ENCODE data around the gene SLC49A4.
A peak's percentile ranks its signal among the peaks of the same experiment; 100 is the strongest.

SLC49A4 gene

DNA sequence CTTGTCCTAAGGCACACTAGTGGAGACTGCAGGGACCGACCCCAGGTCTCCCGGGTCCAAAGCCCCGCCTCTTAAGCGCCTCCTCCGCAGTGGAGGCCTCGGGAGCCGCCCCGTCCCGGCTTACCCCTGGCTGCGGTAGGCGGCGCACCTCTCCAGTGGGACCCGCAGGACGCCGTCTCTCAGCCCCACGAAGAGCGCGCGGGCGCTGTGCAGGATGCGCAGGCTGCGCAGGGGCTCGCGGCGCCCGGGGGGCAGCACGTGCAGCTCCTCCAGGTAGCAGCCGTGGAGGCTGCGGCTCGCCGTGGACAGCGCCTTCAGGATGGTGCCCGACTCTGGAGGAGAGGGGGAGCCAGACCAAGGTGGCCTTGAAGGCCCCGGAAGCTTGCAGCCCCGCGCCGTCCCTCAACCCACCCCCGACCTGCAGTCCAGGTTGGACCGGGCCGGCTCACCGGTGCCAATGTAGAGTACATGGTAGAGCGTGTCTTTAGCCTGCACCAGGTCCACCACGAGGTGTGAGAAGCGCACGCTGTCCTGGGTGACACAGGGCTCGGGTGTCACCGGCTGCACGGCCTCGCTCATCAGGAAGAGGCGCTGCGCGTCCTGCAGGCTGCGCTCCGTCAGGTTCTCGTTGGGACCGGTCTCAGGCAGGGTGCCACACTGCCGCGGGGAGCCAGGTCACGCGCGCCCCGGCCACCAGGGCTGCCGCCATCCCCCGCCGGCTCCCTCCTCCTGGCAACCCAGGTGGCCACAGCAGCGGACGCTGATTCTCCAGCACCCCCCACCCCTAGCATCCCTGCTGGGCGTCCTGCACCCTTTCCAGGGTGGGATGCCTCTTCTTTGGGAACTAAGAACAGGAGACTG is 127.2 kb downstream of the SLC49A4 start:
- Mint-ChIP-seq H3K27ac (no peak overlapping the region), H3K4me1 (no peaks in the 10 kb centered on the region), H3K9me3 (no peaks in the 10 kb centered on the region), H3K4me3 (peak overlapping the region; percentile 33), H3K36me3 (no peaks in the 10 kb centered on the region)
- ATAC-seq (peak; percentile 74), DNase-seq (ENCODE audit: low spot score in 2 of 2) (no peak)

GRCh38 chr3:122923611-122924010 is 128.7 kb downstream of the SLC49A4 start:
- no peak for ATAC-seq
- no peak for DNase-seq (ENCODE audit: low spot score in 2 of 2)
- no peak overlapping the region for H3K27ac Mint-ChIP-seq

GRCh38 chr3:122924056-122924455 is 129.2 kb downstream of the SLC49A4 start:
- Mint-ChIP-seq H3K9me3 (no peaks in the 10 kb centered on the region), H3K27ac (no peak overlapping the region), H3K36me3 (no peaks in the 10 kb centered on the region), H3K4me3 (no peak overlapping the region), H3K4me1 (no peaks in the 10 kb centered on the region)
- DNase-seq (ENCODE audit: low spot score in 2 of 2) (no peak), ATAC-seq (no peak)

More at GRCh38 chr3:122923611-122924010, 128.7 kb downstream of the SLC49A4 start:
- Mint-ChIP-seq H3K36me3 (no peaks in the 10 kb centered on the region), H3K4me1 (no peaks in the 10 kb centered on the region), H3K9me3 (no peaks in the 10 kb centered on the region), H3K4me3 (no peak overlapping the region)

- no peak for ATAC-seq
- Mint-ChIP-seq H3K9me3 (no peaks in the 10 kb centered on the region), H3K27ac (no peak overlapping the region), H3K4me3 (no peak overlapping the region), H3K36me3 (no peaks in the 10 kb centered on the region), H3K4me1 (no peaks in the 10 kb centered on the region)
- DNase-seq (ENCODE audit: low spot score in 2 of 2), result no peak
These were observed 130.9 kb downstream of the SLC49A4 start for GRCh38 chr3:122925756-122926155.

GRCh38 chr3:122926322-122926721 is 131.5 kb downstream of the SLC49A4 start:
- no peak overlapping the region for H3K27ac Mint-ChIP-seq
- DNase-seq (ENCODE audit: low spot score in 2 of 2), result no peak
- no peaks in the 10 kb centered on the region for H3K36me3 Mint-ChIP-seq
- ATAC-seq, result no peak
- H3K4me3 Mint-ChIP-seq, result no peak overlapping the region
- no peaks in the 10 kb centered on the region for H3K9me3 Mint-ChIP-seq
- H3K4me1 Mint-ChIP-seq, result no peaks in the 10 kb centered on the region

DNA sequence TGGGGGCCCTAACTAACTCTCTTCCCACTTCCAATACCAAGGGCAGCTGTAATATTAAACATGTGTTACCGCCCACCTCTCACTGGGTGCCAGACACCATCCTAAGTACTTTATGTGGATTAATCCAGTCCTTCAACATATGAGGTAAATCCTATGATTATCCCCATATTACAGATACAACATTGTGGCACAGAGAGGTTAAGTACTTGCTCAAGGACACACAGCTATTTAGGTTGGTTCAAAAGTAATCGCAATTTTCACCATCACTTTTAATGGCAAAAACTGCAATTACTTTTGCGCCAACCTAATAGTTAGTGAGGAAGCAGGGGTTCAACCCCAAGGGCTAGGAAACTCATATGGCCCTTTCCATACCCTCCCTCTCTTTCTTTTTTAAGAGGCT is 131.9 kb downstream of the SLC49A4 start:
- Mint-ChIP-seq H3K36me3 (no peaks in the 10 kb centered on the region), H3K27ac (no peak overlapping the region), H3K4me3 (no peak overlapping the region), H3K9me3 (no peaks in the 10 kb centered on the region), H3K4me1 (no peaks in the 10 kb centered on the region)
- no peak for ATAC-seq
- DNase-seq (ENCODE audit: low spot score in 2 of 2), result no peak

DNA sequence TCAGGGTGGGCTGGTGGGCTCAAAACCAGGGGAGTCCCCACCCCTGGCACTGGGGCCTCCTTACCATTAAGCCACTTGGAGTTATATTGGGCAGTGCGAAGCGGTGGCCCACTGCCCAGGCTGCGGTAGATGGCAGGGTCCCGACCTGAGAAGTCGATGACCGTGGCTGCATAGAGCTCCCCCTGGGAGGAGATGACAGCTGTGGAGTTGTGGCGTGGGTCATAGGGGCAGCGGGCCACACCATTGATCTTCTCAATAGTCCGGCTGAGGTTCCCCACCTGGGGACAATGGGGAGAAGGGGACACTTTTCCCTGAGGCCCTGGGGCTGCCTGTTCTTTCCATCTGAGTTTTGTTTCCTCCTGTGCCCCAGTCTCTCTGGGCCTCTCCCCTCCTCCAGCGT is 132.9 kb downstream of the SLC49A4 start:
- Mint-ChIP-seq H3K27ac (no peak overlapping the region), H3K4me3 (no peak overlapping the region), H3K4me1 (no peaks in the 10 kb centered on the region), H3K36me3 (no peaks in the 10 kb centered on the region), H3K9me3 (no peaks in the 10 kb centered on the region)
- no peak for DNase-seq (ENCODE audit: low spot score in 2 of 2)
- peak; percentile 6 for ATAC-seq

DNA sequence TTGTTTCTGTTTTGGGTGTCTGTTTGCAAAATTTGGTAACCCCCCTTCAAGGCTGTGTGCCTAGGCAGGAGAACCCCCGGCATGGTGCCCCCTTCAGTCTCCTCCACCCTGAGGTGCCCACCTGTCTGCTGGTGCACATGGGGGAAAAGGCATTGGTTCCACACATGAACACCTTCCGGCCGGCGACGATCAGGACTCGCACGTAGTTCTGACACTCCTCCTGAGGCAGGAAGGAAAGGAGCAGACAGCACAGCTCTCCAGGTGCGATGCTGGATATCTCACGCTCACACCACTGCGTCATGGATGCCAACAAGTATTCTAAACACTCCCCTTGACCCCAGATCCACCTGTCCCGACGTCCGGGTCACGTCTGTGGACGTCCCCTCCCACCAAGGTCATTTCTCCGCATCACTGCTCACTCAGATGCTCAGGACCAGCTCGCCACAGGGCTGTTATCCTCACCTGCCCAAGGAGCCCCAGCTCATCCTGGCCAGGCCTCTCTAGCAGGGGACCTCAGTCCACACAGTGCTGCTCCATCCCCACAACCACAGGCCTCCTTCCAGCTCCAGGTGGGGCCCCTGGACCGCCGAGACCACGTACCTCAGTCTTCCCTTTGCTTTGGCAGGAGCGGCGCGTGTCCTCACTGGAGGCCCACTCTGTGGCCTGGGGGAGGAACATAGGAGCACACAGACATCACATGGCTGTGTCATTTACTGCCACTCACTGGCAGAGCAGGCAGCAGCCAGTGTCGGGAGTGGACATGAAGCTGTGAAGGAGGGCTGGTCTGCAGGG is 133.7 kb downstream of the SLC49A4 start:
- Mint-ChIP-seq H3K27ac (no peak overlapping the region), H3K36me3 (no peaks in the 10 kb centered on the region), H3K4me3 (no peak overlapping the region), H3K4me1 (no peaks in the 10 kb centered on the region), H3K9me3 (no peaks in the 10 kb centered on the region)
- ATAC-seq (peak; percentile 31), DNase-seq (ENCODE audit: low spot score in 2 of 2) (no peak)

GRCh38 chr3:122929188-122930062 is 134.6 kb downstream of the SLC49A4 start:
- peak; percentile 6 for ATAC-seq
- no peak overlapping the region for H3K4me3 Mint-ChIP-seq

GRCh38 chr3:122930063-122930997 is 135.5 kb downstream of the SLC49A4 start:
- no peak overlapping the region for H3K27ac Mint-ChIP-seq
- H3K4me3 Mint-ChIP-seq, result no peak overlapping the region

More at GRCh38 chr3:122929188-122930062, 134.6 kb downstream of the SLC49A4 start:
- H3K9me3 Mint-ChIP-seq, result no peaks in the 10 kb centered on the region
- DNase-seq (ENCODE audit: low spot score in 2 of 2), result no peak
- no peaks in the 10 kb centered on the region for H3K36me3 Mint-ChIP-seq
- no peaks in the 10 kb centered on the region for H3K4me1 Mint-ChIP-seq
- H3K27ac Mint-ChIP-seq, result no peak overlapping the region

More at GRCh38 chr3:122930063-122930997, 135.5 kb downstream of the SLC49A4 start:
- DNase-seq (ENCODE audit: low spot score in 2 of 2) (no peak), ATAC-seq (no peak)
- no peaks in the 10 kb centered on the region for H3K9me3 Mint-ChIP-seq
- H3K4me1 Mint-ChIP-seq, result no peaks in the 10 kb centered on the region
- no peaks in the 10 kb centered on the region for H3K36me3 Mint-ChIP-seq
